ENCODE results near the gene ARAP3.
"Not testable (repeated sequence)": the region's sequence is repeated elsewhere in the genome, so short reads cannot be mapped to it uniquely, and the experiment has no call there.

Gene ARAP3, protein sequence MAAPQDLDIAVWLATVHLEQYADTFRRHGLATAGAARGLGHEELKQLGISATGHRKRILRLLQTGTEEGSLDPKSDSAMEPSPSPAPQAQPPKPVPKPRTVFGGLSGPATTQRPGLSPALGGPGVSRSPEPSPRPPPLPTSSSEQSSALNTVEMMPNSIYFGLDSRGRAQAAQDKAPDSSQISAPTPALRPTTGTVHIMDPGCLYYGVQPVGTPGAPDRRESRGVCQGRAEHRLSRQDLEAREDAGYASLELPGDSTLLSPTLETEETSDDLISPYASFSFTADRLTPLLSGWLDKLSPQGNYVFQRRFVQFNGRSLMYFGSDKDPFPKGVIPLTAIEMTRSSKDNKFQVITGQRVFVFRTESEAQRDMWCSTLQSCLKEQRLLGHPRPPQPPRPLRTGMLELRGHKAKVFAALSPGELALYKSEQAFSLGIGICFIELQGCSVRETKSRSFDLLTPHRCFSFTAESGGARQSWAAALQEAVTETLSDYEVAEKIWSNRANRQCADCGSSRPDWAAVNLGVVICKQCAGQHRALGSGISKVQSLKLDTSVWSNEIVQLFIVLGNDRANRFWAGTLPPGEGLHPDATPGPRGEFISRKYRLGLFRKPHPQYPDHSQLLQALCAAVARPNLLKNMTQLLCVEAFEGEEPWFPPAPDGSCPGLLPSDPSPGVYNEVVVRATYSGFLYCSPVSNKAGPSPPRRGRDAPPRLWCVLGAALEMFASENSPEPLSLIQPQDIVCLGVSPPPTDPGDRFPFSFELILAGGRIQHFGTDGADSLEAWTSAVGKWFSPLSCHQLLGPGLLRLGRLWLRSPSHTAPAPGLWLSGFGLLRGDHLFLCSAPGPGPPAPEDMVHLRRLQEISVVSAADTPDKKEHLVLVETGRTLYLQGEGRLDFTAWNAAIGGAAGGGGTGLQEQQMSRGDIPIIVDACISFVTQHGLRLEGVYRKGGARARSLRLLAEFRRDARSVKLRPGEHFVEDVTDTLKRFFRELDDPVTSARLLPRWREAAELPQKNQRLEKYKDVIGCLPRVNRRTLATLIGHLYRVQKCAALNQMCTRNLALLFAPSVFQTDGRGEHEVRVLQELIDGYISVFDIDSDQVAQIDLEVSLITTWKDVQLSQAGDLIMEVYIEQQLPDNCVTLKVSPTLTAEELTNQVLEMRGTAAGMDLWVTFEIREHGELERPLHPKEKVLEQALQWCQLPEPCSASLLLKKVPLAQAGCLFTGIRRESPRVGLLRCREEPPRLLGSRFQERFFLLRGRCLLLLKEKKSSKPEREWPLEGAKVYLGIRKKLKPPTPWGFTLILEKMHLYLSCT (N-terminal part only)

DNA sequence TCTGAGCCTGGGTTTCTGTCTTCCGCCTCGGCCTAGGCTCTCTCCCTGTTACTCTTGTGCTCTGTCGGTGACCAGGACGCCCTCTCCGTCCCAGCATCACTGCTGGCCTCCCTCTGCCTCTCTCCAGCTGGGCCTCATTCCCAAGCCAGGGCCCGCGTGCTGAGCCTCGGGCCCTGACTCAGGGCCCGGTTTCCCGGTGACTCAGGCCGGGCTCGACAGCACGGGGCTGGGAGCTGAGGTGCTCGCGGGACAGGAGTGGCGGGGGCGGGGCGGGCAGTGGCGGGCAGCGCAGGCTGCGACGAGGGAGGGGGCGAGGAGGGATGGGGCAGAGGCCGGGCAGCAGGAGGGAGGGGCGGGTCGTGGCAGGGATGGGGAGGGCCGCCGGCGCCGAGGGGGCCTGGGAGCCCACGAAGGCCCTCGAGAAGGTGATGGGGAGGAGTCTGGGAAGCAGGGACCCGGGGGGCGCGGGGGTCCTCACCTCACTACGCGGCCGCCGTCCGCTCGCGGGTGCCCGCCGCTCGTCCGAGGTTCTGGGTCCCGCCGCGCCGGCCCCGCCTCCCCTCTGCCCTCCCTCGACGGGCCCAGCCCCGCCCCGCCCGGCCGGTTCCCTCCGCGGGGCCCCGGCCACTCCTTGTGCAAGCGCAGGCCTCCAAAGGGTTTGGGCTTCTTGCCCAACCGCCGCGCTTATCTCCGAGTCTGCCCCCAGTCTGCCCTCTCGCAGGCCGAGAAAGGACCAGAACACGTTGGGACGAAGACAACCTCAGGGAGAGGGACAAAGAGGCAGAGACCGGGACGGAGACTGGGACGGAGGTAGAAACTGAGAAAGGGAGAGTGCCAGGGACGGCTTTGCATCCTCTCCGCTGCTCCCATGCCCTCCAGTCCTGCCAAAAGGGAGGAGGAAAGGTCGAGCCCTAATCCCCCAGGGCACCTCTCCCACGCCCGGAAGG lies at the start of gene ARAP3:
Gene ARAP3 (minus strand): TSS at position 536 of the 947 bp plus-strand sequence. CDS start 1,744 bp downstream, outside the sequence.
- DNase-seq: peak; percentile 26

DNA sequence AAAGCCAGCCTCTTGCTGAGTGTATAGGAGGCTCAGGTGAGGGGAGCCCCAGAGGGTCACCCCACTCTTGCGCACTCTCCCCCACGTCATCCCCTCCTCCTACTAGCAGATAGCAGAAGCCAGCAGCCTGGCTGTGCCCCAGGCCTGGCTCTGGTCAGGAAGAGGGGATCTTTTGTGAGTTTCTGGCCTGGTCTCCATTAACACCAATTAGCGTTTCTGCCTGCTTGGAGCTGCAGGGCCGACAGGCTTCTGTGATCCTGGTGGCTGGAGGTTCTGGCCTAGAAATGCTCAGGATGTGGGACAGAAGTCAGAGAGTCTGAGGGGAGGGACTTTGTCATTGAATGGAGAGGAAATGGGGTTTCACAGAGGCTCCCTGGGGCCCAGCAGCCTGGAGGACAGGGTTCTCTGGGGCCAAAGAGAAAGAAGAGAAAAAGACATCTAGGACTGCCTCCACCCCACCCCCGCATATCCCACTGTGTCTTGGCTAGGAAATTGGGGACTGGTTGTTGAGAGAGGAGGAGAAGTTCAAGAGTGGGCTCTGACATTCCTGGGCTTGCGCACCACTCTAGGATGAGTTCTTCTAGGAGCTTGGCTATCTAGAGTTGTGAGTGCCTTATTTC lies 47.5 kb upstream of the ARAP3 start:
- no peak for DNase-seq

DNA sequence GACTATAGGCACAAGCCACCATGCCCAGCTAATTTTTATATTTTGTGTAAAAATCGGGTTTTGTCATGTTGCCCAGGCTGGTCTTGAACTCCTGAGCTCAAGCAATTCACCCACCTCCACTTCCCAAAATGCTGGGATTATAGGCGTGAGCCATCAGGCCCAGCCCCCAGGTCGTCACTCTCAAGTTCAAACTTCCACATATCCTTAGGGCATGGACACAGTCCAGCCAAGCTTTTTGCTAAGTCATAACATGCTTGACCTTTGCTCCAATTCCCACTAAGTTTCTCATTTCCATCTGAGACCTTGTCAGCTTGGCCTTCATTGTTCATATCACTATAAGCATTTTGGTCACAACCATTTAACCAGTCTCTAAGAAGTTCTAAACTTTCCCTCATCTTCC lies 43.9 kb upstream of the ARAP3 start:
- no peak for DNase-seq

DNA sequence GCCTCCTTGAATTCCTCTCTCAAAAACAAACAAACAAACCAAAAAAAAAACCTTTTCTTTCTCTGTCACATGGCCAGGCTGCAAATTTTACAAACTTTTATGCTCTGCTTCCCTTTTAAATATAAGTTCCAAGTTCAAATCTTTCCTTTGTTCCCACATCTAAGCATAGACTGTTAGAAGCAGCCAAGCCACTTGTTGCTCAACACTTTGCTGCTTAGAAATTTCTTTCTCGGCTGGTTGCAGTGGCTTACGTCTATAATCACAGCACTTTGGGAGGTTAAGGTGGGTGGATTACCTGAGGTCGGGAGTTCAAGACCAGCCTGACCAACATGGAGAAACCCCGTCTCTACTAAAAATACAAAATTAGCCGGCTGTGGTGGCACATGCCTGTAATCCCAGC lies 43.1 kb upstream of the ARAP3 start:
- DNase-seq: not testable (repeated sequence)

DNA sequence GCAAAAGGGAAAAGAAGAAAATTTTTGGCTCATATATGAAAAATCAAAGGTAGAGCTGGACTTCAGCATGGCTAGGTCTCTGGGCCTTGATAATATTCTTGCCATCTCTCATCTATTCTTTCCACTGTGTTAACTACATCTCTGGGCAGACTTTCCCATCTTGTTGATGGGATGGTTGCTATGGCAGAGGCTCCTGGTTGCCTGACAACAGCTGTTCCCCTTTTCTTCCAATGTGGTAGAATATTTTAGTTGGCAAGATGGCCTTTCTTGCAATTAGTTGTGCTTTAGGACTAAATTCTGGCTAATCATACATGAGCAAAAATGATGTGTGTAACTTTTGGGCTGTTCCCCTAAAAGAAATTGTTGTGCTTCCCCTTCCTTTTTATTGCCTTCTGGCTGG lies 40.2 kb upstream of the ARAP3 start:
- DNase-seq: no peak

DNA sequence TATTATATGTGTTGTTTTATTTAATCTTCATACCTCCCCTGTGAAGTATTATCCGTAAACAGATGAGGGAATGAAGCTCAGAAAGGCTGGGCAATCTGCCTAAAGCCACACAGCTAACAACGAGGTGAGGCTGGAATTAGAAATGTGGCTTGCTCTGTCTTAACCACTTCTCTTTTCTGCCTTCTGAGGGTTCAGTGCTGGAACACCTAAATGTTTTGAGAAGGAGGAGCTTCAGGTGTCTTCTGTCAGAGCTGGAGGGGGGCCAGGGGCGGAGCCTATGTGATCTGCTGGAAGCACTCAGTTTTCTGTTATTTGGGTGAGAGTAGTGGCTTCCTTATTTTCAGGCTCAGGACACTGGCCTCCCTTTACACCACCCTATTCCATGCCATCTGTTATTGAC lies 35.0 kb upstream of the ARAP3 start:
- no peak for DNase-seq

DNA sequence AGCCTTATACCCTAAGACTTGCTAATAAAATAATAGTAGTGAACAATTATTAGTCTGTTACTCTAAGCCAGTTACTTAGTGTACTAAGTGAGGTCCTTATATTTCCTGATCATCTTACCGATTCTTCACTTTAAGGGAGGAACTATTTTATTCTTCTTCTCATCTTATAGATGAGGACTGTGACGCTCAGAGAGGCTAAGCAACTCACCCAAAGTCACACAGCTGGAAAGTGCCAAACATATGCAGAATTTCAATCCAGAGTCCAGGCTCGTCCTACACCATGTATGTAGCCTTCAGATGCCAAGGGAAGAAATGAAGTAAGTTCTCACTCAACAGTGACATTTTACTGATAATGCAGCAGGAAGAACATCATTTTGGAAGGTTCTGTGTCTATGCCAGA lies 34.4 kb upstream of the ARAP3 start:
- no peak for DNase-seq

DNA sequence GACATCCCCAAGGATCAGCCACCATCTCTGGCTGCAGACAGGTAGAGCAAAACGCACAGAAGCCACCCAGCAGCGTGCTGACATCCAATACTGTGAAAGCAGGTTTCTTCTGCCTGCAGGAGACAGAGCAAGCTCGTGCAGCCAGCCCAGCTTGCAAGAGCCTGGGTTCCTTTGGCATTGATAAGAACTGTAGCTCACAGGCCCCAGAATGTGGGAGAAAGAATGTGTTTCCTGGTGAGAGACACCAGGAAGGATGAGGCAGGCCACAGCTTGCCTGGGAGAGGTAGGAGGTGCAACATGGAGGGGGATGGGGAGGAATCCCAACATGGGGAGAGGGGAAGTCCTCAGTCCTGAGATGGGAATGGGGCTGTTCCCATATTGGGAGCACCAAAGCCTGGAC lies 34.0 kb upstream of the ARAP3 start:
- DNase-seq: no peak

DNA sequence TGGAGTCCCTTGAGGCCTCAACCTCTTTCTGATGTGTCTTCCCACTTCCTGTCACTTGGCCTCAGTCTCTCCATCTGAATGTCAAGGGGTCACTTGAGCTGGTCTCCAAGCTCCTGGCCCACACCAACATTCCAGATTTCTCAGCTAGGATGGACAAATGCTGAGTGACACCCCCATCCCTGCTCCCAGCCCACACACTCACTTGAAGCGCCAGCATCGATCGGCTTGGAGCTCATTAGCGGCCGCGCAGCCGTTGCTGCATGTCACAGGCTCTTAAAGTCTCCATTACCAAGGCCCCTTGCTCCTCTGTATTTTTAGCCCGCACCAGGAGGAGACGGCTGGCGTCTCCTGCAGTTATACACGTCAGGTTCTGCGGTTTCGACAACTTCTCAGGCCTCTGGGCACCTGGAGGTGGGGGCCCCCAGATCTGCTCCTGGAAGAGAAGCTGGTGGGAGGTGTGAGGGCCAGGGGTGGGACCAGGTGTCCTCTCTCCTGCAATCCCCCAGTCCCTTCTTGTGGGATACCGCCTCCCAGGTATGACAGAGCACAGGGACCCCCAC lies 33.4 kb upstream of the ARAP3 start:
- no peak for DNase-seq

DNA sequence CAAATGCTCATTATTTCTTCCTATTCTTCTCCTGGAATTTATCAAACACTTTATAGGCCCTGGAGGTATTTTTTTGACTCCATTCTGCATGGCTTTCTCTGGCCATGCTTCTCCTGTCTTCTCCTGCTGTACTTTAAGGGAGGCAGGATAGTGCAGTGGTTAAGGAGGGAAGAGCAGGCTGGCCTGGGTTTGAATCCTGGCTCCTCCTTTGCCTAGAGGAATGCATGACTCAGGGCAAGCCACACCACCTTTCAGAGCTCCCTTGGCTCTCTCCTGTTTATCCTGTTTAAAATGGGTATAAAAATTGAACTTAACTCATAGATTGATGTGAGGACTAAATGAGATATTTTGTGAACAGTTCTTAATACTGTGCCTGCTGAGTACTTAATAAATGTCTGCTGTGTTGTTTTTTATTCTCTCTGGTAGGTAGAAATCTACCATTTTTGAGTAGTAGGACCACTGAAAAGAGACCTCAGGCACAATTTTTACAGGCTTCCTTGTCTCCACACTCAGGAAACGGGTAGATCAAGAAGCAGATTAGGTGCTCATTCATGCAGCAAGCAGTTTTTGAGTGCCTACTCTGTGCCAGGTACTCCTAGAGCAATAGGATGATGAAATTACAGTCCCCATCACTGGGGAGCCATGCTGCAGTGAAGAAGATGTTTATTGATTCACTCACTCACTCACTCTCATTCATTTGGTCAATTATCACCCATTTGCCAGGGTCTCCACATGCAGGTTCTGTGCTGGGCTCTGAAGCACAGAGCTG lies 32.7 kb upstream of the ARAP3 start:
- DNase-seq: no peak

DNA sequence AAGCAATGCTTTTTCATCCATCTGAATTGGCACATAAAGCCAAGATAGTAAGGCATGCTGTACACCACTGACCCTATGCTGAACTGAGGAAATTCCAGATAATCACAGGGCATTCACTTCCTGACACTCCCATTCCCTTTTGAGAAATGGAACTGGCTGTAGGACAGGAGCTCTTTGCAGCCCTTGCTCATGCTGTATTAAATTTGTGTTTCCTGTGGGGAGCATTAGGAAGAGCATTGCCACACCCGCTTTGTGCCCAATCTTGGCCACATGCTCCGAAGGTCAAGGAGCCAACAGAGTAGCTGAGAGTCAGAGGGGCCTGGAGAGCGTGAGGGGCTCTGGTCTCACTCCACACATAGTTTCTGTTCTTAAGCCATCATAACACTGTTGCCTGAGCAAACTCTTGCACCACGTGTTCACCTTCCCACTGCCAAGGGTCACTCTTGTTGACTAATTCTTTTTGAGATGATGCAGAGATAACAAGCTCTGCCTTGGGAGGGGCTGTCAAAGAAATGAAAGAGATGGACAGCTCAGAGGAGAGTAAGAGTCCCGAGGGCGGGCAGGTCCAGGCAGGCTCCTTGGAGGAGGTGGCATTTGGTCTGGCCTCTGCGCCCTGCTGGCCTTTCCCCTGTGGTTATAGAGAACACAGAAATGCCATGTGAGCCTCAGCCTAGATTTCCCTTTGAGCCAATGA lies 31.7 kb upstream of the ARAP3 start:
- DNase-seq: no peak

DNA sequence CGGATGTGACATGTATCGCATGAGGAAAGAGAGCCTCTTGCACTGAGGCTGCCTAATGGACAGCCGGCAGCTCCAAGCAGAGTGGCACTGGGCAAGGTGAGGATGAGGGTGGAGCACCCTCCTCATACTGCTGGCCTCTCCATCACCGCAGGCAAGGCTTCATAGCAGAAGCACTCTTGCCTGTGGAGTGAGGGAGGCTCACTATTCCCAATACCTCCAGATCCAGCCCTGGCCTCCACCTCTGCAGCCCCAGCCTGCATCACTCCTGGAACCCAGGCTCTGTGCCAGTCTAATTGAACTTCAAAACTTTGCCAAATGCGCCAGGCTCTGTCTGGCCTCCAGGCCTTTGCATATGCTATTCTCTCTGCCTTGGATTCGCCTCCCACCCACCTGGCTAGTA lies 29.7 kb upstream of the ARAP3 start:
- DNase-seq: no peak

DNA sequence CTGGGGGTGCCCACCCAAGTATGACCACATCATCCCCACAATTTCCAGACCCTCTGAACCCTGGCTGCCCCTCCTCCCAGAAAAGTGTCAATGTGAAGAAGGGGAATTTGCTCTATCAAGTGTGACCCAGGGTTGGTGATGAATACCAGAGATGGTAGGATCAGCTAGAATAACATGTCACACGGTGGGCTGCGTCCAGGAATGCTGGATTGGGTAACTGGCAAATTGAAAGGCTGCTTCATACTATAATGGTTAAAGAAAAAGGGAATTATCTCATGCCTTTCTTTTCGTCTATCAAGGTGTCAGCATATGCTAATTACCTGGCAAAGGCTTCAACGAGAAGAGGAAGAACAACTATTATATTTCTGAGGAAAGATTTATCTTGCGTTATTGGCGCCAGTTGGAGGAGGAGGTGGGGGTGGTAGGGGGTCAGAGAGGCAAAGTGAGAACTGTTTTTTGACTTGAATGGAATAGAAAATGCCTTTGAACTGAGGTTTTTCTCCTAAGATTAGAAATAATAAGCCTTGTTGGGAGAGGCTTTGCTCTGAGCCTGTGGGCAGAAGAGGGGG lies 27.8 kb upstream of the ARAP3 start:
- no peak for DNase-seq

DNA sequence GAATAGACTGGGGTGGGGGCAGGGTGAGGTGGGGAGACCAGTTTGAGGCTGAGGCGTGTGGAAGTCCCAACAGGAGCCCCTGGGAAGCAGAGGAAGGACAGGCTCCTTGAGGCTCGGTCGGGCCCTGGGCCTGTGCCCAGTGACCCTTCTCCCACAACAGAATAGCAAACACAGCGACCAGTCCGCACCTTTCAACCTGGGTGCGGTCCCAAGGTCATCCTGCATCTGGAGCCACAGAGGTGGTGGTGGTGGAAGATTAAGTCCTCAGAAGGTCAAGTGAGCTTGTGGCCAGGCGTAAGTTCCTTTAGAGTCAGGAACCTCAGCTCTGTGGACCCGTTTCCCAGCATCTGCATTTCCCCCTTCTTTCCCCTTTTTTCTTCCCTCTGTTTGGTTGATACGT lies 26.0 kb upstream of the ARAP3 start:
- DNase-seq: no peak

DNA sequence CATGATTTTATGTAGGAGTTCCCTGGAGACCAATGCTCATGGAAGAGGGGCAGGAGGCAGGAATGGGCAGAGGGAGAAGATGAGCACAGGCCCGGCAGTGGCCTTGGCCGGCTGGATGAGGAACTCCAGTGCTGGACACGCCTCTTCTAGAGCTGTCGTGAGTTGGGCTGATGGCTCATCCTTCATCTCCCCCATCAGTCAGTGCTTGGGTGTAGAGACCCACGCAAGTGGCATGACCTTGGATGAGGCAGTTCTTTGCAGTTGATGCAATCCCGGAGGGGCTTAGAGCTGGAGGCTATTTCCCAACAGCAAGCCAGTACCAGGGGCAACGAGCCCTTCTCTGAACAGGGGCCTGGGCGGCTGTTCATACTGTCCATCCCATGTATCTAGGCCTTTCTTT lies 25.5 kb upstream of the ARAP3 start:
- no peak for DNase-seq

DNA sequence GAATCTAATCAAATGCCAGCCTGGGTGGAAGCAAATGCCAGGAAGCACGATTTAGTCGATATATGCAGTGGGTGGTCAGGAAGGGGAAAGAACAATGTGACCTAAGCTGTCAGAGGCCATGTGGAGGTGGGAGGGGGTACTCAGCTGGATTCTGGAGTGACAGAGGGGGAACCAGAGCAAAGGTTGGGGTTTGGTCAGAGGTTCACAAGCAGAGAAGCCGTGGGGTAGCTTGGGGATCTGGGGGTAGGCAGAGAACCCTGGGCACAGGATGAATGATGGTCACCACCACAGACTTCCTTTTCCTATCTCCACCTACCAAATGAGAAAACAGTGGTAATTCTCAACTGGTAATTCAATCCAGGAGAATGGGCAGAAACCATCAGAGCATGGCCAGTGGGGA lies 24.1 kb upstream of the ARAP3 start:
- no peak for DNase-seq

DNA sequence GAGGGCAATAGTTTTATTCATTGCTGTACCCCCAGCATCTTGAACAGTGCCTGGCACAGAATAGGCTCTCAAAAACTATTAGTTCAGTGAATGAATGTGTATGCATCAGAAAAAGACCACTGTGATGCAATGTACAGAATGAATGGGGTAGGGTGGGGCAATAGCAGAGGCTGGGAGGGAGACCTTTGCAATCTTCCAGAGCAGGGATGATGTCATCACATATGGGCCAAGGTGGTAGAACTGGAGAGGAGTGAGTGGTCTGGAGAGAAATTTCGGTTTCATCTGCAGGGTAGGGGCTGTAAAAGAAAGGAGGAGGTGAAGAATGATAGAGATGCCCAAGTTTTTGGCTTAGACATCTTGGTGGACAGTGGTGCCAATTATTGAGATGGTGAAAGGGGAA lies 23.4 kb upstream of the ARAP3 start:
- DNase-seq: no peak

DNA sequence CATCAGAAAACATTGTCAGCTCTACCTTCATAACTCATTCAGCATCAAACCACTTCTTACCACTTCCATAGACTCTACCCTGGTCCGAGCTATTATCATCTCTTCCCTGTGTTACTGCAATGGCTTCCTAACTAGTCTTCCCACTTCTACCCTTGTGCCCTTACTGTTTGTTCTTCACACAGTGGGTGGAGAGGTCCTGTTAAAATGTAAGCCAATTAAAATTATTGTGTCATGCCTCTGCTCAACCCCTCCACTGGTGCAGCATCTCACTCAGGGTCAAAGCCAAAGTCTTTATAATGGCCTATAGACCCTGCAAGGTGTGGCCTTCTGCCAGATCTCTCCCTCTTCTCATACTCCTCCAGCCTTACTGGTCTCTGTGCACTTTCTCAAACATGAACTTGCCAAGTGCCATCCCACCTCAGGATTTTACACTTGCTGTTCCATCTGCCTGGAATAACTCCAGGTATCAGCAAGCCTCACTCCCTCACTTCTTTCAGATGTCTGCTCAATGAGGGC lies 22.8 kb upstream of the ARAP3 start:
- DNase-seq: no peak

DNA sequence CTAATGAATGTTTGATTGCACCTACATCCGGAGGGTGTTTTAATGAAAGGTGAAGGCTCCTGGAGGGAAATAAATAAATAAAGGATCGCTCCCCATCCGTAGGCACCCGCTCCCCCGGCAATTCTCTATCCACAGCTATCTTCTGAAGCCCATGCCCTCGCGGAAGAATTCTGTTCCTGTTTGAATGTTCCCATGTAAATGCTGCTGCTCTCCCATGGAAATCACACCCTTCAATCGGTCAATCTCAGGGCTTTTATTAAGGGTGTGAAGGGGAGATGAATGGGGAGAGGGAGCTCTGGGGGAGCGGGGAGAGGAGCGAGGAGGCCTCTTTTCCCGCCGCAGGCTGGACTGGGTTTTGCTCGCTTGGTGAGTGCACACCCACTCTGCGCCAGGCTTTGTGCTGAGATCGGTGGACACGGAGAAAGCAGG lies 21.1 kb upstream of the ARAP3 start:
- DNase-seq: no peak

All from activated T-cell treated with anti-CD3 and anti-CD28 coated beads for 4 hours (primary cell).